Endothelial cell of umbilical vein (primary cell): ENCODE measurements around the gene GGTLC3.
"Not testable (repeated sequence)": the region's sequence is repeated elsewhere in the genome, so short reads cannot be mapped to it uniquely, and the experiment has no call there.

Experiments
- POLR2A ChIP-seq: IDR thresholded peaks from 2 replicates; pipeline ENCODE4 v1.6.1; 2012; ENCODE audit warnings: low read depth, mild to moderate bottlenecking, control low read depth, low read length
- TF ChIP-seq, protein P1 (sequence below), 2 donors: IDR thresholded peaks; 1 replicate in 1 of 2; 2 replicates in 1 of 2; pipeline ENCODE4 v1.5.1; 2011; ENCODE audit warnings: low read length in 2 of 2, mild to moderate bottlenecking in 2 of 2, moderate library complexity in 2 of 2, control low read depth in 1 of 2, inconsistent platforms in 1 of 2, low read depth in 1 of 2; ENCODE audit not compliant: insufficient read depth in 1 of 2; ENCODE audit errors: extremely low read depth in 1 of 2

GRCh38 chr22:18522762-18523161 is 4.8 kb upstream of the GGTLC3 start:
- TF ChIP-seq, protein P1, sequence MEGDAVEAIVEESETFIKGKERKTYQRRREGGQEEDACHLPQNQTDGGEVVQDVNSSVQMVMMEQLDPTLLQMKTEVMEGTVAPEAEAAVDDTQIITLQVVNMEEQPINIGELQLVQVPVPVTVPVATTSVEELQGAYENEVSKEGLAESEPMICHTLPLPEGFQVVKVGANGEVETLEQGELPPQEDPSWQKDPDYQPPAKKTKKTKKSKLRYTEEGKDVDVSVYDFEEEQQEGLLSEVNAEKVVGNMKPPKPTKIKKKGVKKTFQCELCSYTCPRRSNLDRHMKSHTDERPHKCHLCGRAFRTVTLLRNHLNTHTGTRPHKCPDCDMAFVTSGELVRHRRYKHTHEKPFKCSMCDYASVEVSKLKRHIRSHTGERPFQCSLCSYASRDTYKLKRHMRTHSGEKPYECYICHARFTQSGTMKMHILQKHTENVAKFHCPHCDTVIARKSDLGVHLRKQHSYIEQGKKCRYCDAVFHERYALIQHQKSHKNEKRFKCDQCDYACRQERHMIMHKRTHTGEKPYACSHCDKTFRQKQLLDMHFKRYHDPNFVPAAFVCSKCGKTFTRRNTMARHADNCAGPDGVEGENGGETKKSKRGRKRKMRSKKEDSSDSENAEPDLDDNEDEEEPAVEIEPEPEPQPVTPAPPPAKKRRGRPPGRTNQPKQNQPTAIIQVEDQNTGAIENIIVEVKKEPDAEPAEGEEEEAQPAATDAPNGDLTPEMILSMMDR (IDR thresholded peaks at IDR 0.05; ENCODE audit: extremely low read depth in 1 of 2, insufficient read depth in 1 of 2, low read depth in 1 of 2, low read length in 2 of 2): not testable (repeated sequence)
- not testable (repeated sequence) for TF ChIP-seq POLR2A
